NB4 (cell line): ENCODE measurements around the gene CHCT1.

Experiments
- CTCF ChIP-seq: IDR thresholded peaks from one replicate; pipeline ENCODE4 v1.5.1; 2012; ENCODE audit warnings: low read depth, low read length
- POLR2A ChIP-seq: IDR thresholded peaks from 2 replicates; pipeline ENCODE4 v1.6.1; 2011; ENCODE audit warnings: mild to moderate bottlenecking; ENCODE audit not compliant: insufficient read length; ENCODE audit errors: extremely low read depth
- TF ChIP-seq, protein P1 (sequence below): IDR thresholded peaks from 2 replicates; pipeline ENCODE4 v1.6.1; 2011; ENCODE audit warnings: low read depth, low read length

GRCh38 chr17:60388742-60389141, 33.5 kb upstream of the CHCT1 start:
- TF ChIP-seq, protein P1, sequence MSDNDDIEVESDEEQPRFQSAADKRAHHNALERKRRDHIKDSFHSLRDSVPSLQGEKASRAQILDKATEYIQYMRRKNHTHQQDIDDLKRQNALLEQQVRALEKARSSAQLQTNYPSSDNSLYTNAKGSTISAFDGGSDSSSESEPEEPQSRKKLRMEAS, result no peak
- TF ChIP-seq CTCF, result no peak
- no peak for TF ChIP-seq POLR2A
